Heart left ventricle (tissue), 16 donors: ENCODE results near the gene SMARCB1. TPM values are rescaled to one million over a fixed set of nuclear protein-coding genes. Genes with fewer than 3 reads are reported as not detected.

Source experiments
- ATAC-seq, 4 donors: fragments of 200-7000 bp; cut with Tn5 transposase; one replicate each; pipeline ENCODE4 v1.9.1; 2020 to 2022; ENCODE audit warnings: moderate library complexity in 4 of 4, mild to moderate bottlenecking in 3 of 4, moderate number of reproducible peaks in 1 of 4
- DNase-seq, 5 donors: peaks; one replicate each; pipeline ENCODE4 v3.0.0-alpha.2; 2020
- H3K27ac ChIP-seq, 12 donors: fragments of 200-600 bp; sonication (generic) in 4 of 12; one replicate each; pipeline versions ENCODE4 v1.5.0 to v1.8.0; 2016 to 2022; ENCODE audit warnings: mild to moderate bottlenecking in 2 of 12
- H3K27me3 ChIP-seq, 9 donors: fragments of 200-600 bp; sonication (generic) in 2 of 9; one replicate each; pipeline versions ENCODE4 v1.5.1 to v1.8.0; 2016 to 2022; ENCODE audit warnings: mild to moderate bottlenecking in 3 of 9
- H3K36me3 ChIP-seq, 9 donors: fragments of 200-600 bp; sonication (generic) in 2 of 9; one replicate each; pipeline versions ENCODE4 v1.5.0 to v1.8.0; 2018 to 2022; ENCODE audit warnings: mild to moderate bottlenecking in 2 of 9
- H3K4me1 ChIP-seq, 12 donors: fragments of 200-600 bp; sonication (generic) in 4 of 12; one replicate each; pipeline versions ENCODE4 v1.5.0 to v1.8.0; 2016 to 2022; ENCODE audit warnings: mild to moderate bottlenecking in 3 of 12
- H3K4me3 ChIP-seq, 12 donors: fragments of 200-600 bp; sonication (generic) in 4 of 12; one replicate each; pipeline versions ENCODE4 v1.5.0 to v1.8.0; 2017 to 2022; ENCODE audit warnings: mild to moderate bottlenecking in 9 of 12, moderate library complexity in 4 of 12
- H3K9me3 ChIP-seq, 12 donors: fragments of 200-600 bp; sonication (generic) in 4 of 12; one replicate each; pipeline versions ENCODE4 v1.5.0 to v1.8.0; 2016 to 2022; ENCODE audit warnings: mild to moderate bottlenecking in 1 of 12
- CTCF ChIP-seq, 12 donors: fragments of 200-600 bp; sonication (generic) in 4 of 12; IDR thresholded peaks; one replicate each; pipeline versions ENCODE4 v1.5.0 to v1.8.0; 2018 to 2022; ENCODE audit warnings: antibody characterized with exemption in 12 of 12, mild to moderate bottlenecking in 5 of 12
- POLR2A ChIP-seq, 2 donors: fragments of 450-650 bp; IDR thresholded peaks; one replicate each; pipeline ENCODE4 v1.6.1; 2017; ENCODE audit warnings: antibody characterized with exemption in 2 of 2, mild to moderate bottlenecking in 2 of 2, moderate library complexity in 2 of 2
- WGBS, 4 donors: extraction: QIAGEN DNeasy Blood & Tissue Kit in 2 of 4; methylation state at CpG; one replicate each; pipeline versions ENCODE4 v1.1.5 to v1.1.7; 2013 to 2018; 5-methylcytosine and 5-hydroxymethylcytosine counted together
- intact Hi-C, 10 donors: fragments of 100-400 bp; cut with DNase I; formaldehyde crosslinking; loops; one replicate each; pipeline versions ENCODE4 v1.11.1 to v1.14.2; 2022
- polyA plus RNA-seq, 2 donors: library from polyadenylated mRNA; stranded (reverse); fragments of 200-250 nt; gene quantifications; one replicate each; pipeline ENCODE4 v1.2.3, GENCODE V29; 2013
- total RNA-seq, 9 donors: library from RNA; depleted of rRNA in 2 of 9; stranded (reverse); fragments of >200 nt in 2 of 9; fragmentation: NEBNext Ultra II Directional in 3 of 9; extraction: Animal tissue kit (Norgen Biotek cat#: 25700) in 3 of 9; gene quantifications; one replicate each; pipeline versions ENCODE4 v1.1.0 to v1.2.4, GENCODE V29; 2016 to 2023
- donor health status: ischemic (EF 13 %, LVEDD 7.1; RV severe dilation, severe dysfunction).
- donor health status: healthy with polysubstance abuse.
- donor health status: DM: no; HTN: yes; CAD: no.
- donor health status: DM: no; HTN: no; CAD: no.
- donor health status: ischemic (EF 25% LVEDD 6.9; RV normal size, moderate dysfunction).
- donor health status: ischemic (EF 25% LVEDD 5.7; RV mildly dilated, moderate dysfunction).
- donor health status: healthy.
- donor health status: DM: yes; HTN: yes; CAD: no.
- donor health status: ischemic (EF 35%, LVEDD 5.7; RV mildly dilated, moderate dysfunction).
- donor health status: nonischemic (EF 11% LVEDD 7.7; RV severe dilation, severe dysfunction).
- donor health status: DM: yes; HTN: yes; CAD: no.
- donor health status: PGD.
- donor health status: ischemic (EF 29% LVEDD 5.4; RV normal size, mild dysfunction).
- donor health status: nonischemic (EF 23%, LVEDD 6.1; RV moderate dilation, normal function).

The SMARCB1 gene
- total and polyA plus RNA-seq, 11 donors, result 30.2 to 75.3 (median 45.6) TPM

- TF ChIP-seq POLR2A (IDR thresholded peaks at IDR 0.05) (no peak), CTCF (IDR thresholded peaks at IDR 0.05) (no peak)
- H3K27ac ChIP-seq, result peak overlapping the region; percentile 81 to 99 (median 90)
- H3K4me1 ChIP-seq, result peaks cover 6 to 78% (median 44%) of the 10 kb centered on the region in 12 donors
- peaks cover 0 to 44% (median 15%) of the 10 kb centered on the region in 9 donors for H3K36me3 ChIP-seq
- no peaks in the 10 kb centered on the region for H3K27me3 ChIP-seq
- no peak overlapping the region for H3K4me3 ChIP-seq
- ATAC-seq (no peak), DNase-seq (no peak)
- 78 to 83% (median 80%) methylated on average over 12 of the region's 12 CpGs for WGBS, 4 donors
- no peaks in the 10 kb centered on the region for H3K9me3 ChIP-seq
- intact Hi-C loops, result loop anchor here in 1 of 10 donors (5.0 kb wide), 1 partner anchor 50 kb away; the partner anchor contains the start of gene SMARCB1
These were observed 50.1 kb downstream of the SMARCB1 start for GRCh38 chr22:23836692-23837495.

- Histone ChIP-seq H3K4me1 (peaks cover 6 to 72% (median 40%) of the 10 kb centered on the region in 12 donors), H3K27me3 (no peaks in the 10 kb centered on the region), H3K36me3 (peaks cover 0 to 38% (median 15%) of the 10 kb centered on the region in 9 donors), H3K4me3 (no peak overlapping the region), H3K9me3 (no peaks in the 10 kb centered on the region), H3K27ac (peak overlapping the region in 10 of 12 donors; percentile 28 to 99 (median 90))
- ATAC-seq (no peak), DNase-seq (peak in 1 of 5 donors; percentile 21)
- intact Hi-C loops, result loop anchor here in 1 of 10 donors (5.0 kb wide), 1 partner anchor 50 kb away; the partner anchor contains the start of gene SMARCB1
- 91 to 94% (median 93%) methylated on average over 12 of the region's 12 CpGs for WGBS, 4 donors
- TF ChIP-seq CTCF (IDR thresholded peaks at IDR 0.05) (no peak), POLR2A (IDR thresholded peaks at IDR 0.05) (no peak)
These were observed 50.7 kb downstream of the SMARCB1 start for GRCh38 chr22:23837496-23837859.

GRCh38 chr22:23837911-23838680 is 51.3 kb downstream of the SMARCB1 start:
- WGBS, 4 donors, result 42 to 63% (median 45%) methylated on average over 27 to 41 of the region's 41 CpGs

More at GRCh38 chr22:23837911-23838680, 51.3 kb downstream of the SMARCB1 start:
- Histone ChIP-seq H3K36me3 (peaks cover 0 to 33% (median 14%) of the 10 kb centered on the region in 9 donors), H3K27ac (peak overlapping the region in 7 of 12 donors; percentile 2 to 97 (median 50)), H3K27me3 (no peaks in the 10 kb centered on the region), H3K9me3 (no peaks in the 10 kb centered on the region), H3K4me3 (peak overlapping the region in 11 of 12 donors; percentile 6 to 64 (median 51)), H3K4me1 (peaks cover 6 to 66% (median 34%) of the 10 kb centered on the region in 12 donors)
- intact Hi-C loops, result loop anchor here in 1 of 10 donors (5.0 kb wide), 1 partner anchor 51 kb away; the partner anchor contains the start of gene SMARCB1
- ATAC-seq (no peak), DNase-seq (peak in 1 of 5 donors; percentile 22)
- no peak for TF ChIP-seq CTCF (IDR thresholded peaks at IDR 0.05)
- no peak for TF ChIP-seq POLR2A (IDR thresholded peaks at IDR 0.05)
